Measurements from ENCODE around the gene ZNF726.
"Not testable (repeated sequence)": the region's sequence is repeated elsewhere in the genome, so short reads cannot be mapped to it uniquely, and the experiment has no call there.

ZNF726 gene

GRCh38 chr19:23964334-23964733 lies 49.6 kb downstream of the ZNF726 start:
- peaks cover 6 to 12% of the 10 kb centered on the region in 2 donors for H3K27me3 Mint-ChIP-seq
- not testable (repeated sequence) for H3K4me1 Mint-ChIP-seq; H3K36me3 Mint-ChIP-seq; H3K27ac Mint-ChIP-seq; DNase-seq; ATAC-seq (replicated peaks); H3K4me3 Mint-ChIP-seq
- H3K9me3 Mint-ChIP-seq: peaks cover 15% of the 10 kb centered on the region in 2 donors

- no peak overlapping the region for H3K27ac Mint-ChIP-seq
- ATAC-seq (replicated peaks) (no peak), DNase-seq (no peak)
- H3K27me3 Mint-ChIP-seq: peaks cover 33 to 40% of the 10 kb centered on the region in 2 donors
- no peak overlapping the region for H3K4me3 Mint-ChIP-seq
- H3K9me3 Mint-ChIP-seq: peaks cover 1 to 5% of the 10 kb centered on the region in 2 donors
- no peaks in the 10 kb centered on the region for H3K4me1 Mint-ChIP-seq
- H3K36me3 Mint-ChIP-seq: peaks cover 0 to under 1% of the 10 kb centered on the region in 2 donors
Observed at GRCh38 chr19:23969630-23970029, 54.9 kb downstream of the ZNF726 start.

GRCh38 chr19:23971598-23971997 lies 56.9 kb downstream of the ZNF726 start:
- no peaks in the 10 kb centered on the region for H3K4me1 Mint-ChIP-seq
- H3K36me3 Mint-ChIP-seq: no peaks in the 10 kb centered on the region
- H3K4me3 Mint-ChIP-seq: no peak overlapping the region
- H3K27ac Mint-ChIP-seq: no peak overlapping the region
- no peaks in the 10 kb centered on the region for H3K9me3 Mint-ChIP-seq
- ATAC-seq (replicated peaks): no peak
- H3K27me3 Mint-ChIP-seq: peaks cover 28 to 38% of the 10 kb centered on the region in 2 donors
- DNase-seq: no peak

GRCh38 chr19:23972161-23972560 lies 57.5 kb downstream of the ZNF726 start:
- H3K4me1 Mint-ChIP-seq: no peaks in the 10 kb centered on the region

GRCh38 chr19:23974941-23975340 lies 60.3 kb downstream of the ZNF726 start:
- DNase-seq (no peak), ATAC-seq (replicated peaks) (no peak)
- no peak overlapping the region for H3K27ac Mint-ChIP-seq
- no peaks in the 10 kb centered on the region for H3K4me1 Mint-ChIP-seq
- H3K36me3 Mint-ChIP-seq: no peaks in the 10 kb centered on the region
- no peak overlapping the region for H3K4me3 Mint-ChIP-seq
- H3K9me3 Mint-ChIP-seq: peaks cover 0 to 3% of the 10 kb centered on the region in 2 donors
- H3K27me3 Mint-ChIP-seq: peaks cover 20 to 30% of the 10 kb centered on the region in 2 donors

More at GRCh38 chr19:23972161-23972560, 57.5 kb downstream of the ZNF726 start:
- no peak overlapping the region for H3K4me3 Mint-ChIP-seq
- H3K36me3 Mint-ChIP-seq: no peaks in the 10 kb centered on the region
- ATAC-seq (replicated peaks) (no peak), DNase-seq (no peak)
- no peak overlapping the region for H3K27ac Mint-ChIP-seq
- peaks cover 25 to 34% of the 10 kb centered on the region in 2 donors for H3K27me3 Mint-ChIP-seq
- H3K9me3 Mint-ChIP-seq: no peaks in the 10 kb centered on the region

- H3K4me3 Mint-ChIP-seq; H3K27ac Mint-ChIP-seq; DNase-seq; H3K4me1 Mint-ChIP-seq; H3K9me3 Mint-ChIP-seq; ATAC-seq (replicated peaks); H3K36me3 Mint-ChIP-seq: not testable (repeated sequence)
- H3K27me3 Mint-ChIP-seq: peaks cover 10 to 14% of the 10 kb centered on the region in 2 donors
Observed at GRCh38 chr19:23976631-23977030, 61.9 kb downstream of the ZNF726 start.

GRCh38 chr19:23977256-23977655 lies 62.6 kb downstream of the ZNF726 start:
- H3K9me3 Mint-ChIP-seq; DNase-seq; H3K27ac Mint-ChIP-seq; H3K4me3 Mint-ChIP-seq; H3K4me1 Mint-ChIP-seq; ATAC-seq (replicated peaks); H3K27me3 Mint-ChIP-seq; H3K36me3 Mint-ChIP-seq: not testable (repeated sequence)

GRCh38 chr19:23978068-23978467 lies 63.4 kb downstream of the ZNF726 start:
- Mint-ChIP-seq H3K27me3 (peaks cover 2% of the 10 kb centered on the region in 2 donors), H3K4me1 (no peaks in the 10 kb centered on the region), H3K27ac (no peak overlapping the region), H3K4me3 (no peak overlapping the region), H3K36me3 (no peaks in the 10 kb centered on the region), H3K9me3 (peaks cover 0 to 3% of the 10 kb centered on the region in 2 donors)
- no peak for DNase-seq
- ATAC-seq (replicated peaks): no peak

DNA sequence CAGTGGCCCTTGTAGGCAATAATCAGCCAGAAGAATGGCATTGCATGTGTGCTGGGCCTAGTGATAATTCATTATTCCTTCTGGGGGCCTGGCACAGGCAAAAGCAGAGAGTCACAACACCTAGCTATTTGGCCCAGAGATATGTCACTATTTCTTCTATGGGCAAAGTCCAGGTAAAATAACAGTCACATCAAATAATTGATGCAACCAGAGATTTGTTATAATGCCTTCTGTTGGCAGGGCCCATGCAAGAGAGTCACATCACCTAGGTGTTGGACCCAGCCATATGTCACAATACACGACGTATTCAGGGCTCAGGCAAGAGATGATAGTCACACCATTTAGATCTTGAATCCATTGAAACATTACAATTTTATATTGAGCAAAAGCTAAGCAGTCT lies 66.1 kb downstream of the ZNF726 start:
- no peaks in the 10 kb centered on the region for H3K4me1 Mint-ChIP-seq
- no peak overlapping the region for H3K27ac Mint-ChIP-seq
- H3K4me3 Mint-ChIP-seq: no peak overlapping the region
- no peaks in the 10 kb centered on the region for H3K27me3 Mint-ChIP-seq
- DNase-seq (no peak), ATAC-seq (replicated peaks) (no peak)
- H3K36me3 Mint-ChIP-seq: no peaks in the 10 kb centered on the region
- H3K9me3 Mint-ChIP-seq: peaks cover 0 to 3% of the 10 kb centered on the region in 2 donors

DNA sequence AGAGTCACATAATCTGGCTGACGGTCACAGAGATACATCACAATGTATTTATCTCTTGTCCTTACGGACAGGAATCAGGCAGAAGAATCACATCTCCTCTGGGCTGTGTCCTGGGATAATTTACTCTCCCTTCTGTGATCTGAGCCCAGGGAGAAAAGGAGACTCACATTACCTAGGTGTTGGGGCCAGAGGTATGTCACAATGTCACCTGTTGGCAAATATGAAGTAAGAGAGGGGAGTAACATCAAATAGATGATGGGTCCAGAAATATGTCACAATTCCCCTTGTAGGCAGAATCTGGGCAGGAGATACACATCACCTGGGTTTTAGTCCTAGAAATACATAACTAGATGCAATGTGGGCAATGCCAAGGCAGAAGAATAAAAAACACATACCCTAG lies 67.2 kb downstream of the ZNF726 start:
- no peak overlapping the region for H3K4me3 Mint-ChIP-seq
- ATAC-seq (replicated peaks) (no peak), DNase-seq (no peak)
- H3K9me3 Mint-ChIP-seq: peaks cover 0 to 3% of the 10 kb centered on the region in 2 donors
- no peaks in the 10 kb centered on the region for H3K4me1 Mint-ChIP-seq
- no peak overlapping the region for H3K27ac Mint-ChIP-seq
- H3K27me3 Mint-ChIP-seq: no peaks in the 10 kb centered on the region
- no peaks in the 10 kb centered on the region for H3K36me3 Mint-ChIP-seq

GRCh38 chr19:23983406-23983805 lies 68.7 kb downstream of the ZNF726 start:
- no peak for ATAC-seq (replicated peaks)
- no peak for DNase-seq
- H3K4me3 Mint-ChIP-seq: no peak overlapping the region
- no peaks in the 10 kb centered on the region for H3K36me3 Mint-ChIP-seq
- H3K27ac Mint-ChIP-seq: no peak overlapping the region
- no peaks in the 10 kb centered on the region for H3K9me3 Mint-ChIP-seq
- H3K4me1 Mint-ChIP-seq: no peaks in the 10 kb centered on the region
- no peaks in the 10 kb centered on the region for H3K27me3 Mint-ChIP-seq

Measured in stimulated activated naive B cell treated with anti-CD40 and anti-IgM and Interleukin-4, amounts not matched to agents 10 μg/mL and 1 μg/mL and 100 μg/mL, for 72 hours (primary cell).